ENCODE results near the gene PIGS.
"Not testable (repeated sequence)": the region's sequence is repeated elsewhere in the genome, so short reads cannot be mapped to it uniquely, and the experiment has no call there.

The PIGS gene

GRCh38 chr17:28528327-28529012 is 42.9 kb downstream of the PIGS start:
- DNase-seq, result no peak

- no peak for DNase-seq
These were observed 43.5 kb downstream of the PIGS start for GRCh38 chr17:28527859-28528258.

GRCh38 chr17:28527181-28527681 is 44.1 kb downstream of the PIGS start:
- DNase-seq, result no peak

GRCh38 chr17:28526381-28526780 is 44.9 kb downstream of the PIGS start:
- no peak for DNase-seq

GRCh38 chr17:28524476-28525424 is 46.6 kb downstream of the PIGS start:
- DNase-seq, result no peak

- DNase-seq, result no peak
These were observed 47.4 kb downstream of the PIGS start for GRCh38 chr17:28523876-28524275.

- no peak for DNase-seq
These were observed 48.1 kb downstream of the PIGS start for GRCh38 chr17:28523186-28523585.

GRCh38 chr17:28522281-28522680 is 49.0 kb downstream of the PIGS start:
- DNase-seq, result not testable (repeated sequence)

GRCh38 chr17:28521311-28522085 is 49.8 kb downstream of the PIGS start:
- no peak for DNase-seq

GRCh38 chr17:28520687-28521086 is 50.6 kb downstream of the PIGS start:
- DNase-seq, result no peak

- no peak for DNase-seq
These were observed 52.1 kb downstream of the PIGS start for GRCh38 chr17:28519236-28519635.

GRCh38 chr17:28518578-28518977 is 52.7 kb downstream of the PIGS start:
- no peak for DNase-seq

GRCh38 chr17:28518132-28518531 is 53.2 kb downstream of the PIGS start:
- no peak for DNase-seq

GRCh38 chr17:28515518-28515917 is 55.8 kb downstream of the PIGS start:
- no peak for DNase-seq

GRCh38 chr17:28514561-28515002 is 56.7 kb downstream of the PIGS start:
- no peak for DNase-seq

- no peak for DNase-seq
These were observed 57.8 kb downstream of the PIGS start for GRCh38 chr17:28513476-28513875.

GRCh38 chr17:28511858-28512461 is 59.4 kb downstream of the PIGS start:
- DNase-seq, result no peak

GRCh38 chr17:28509789-28510188 is 61.5 kb downstream of the PIGS start:
- no peak for DNase-seq

- DNase-seq, result no peak
These were observed 63.1 kb downstream of the PIGS start for GRCh38 chr17:28508211-28508724.

GRCh38 chr17:28507567-28508203 is 63.6 kb downstream of the PIGS start:
- no peak for DNase-seq

GRCh38 chr17:28506763-28507487 is 64.4 kb downstream of the PIGS start:
- no peak for DNase-seq
